Measurements from ENCODE around the gene OBP2B. TPM values are rescaled to one million over a fixed set of nuclear protein-coding genes. Genes with fewer than 3 reads are reported as not detected.

Gene OBP2B
- total RNA-seq, 3 donors from 2014 or later (not counting 1 experiment from before 2014, with no cell fraction given): not detected

DNA sequence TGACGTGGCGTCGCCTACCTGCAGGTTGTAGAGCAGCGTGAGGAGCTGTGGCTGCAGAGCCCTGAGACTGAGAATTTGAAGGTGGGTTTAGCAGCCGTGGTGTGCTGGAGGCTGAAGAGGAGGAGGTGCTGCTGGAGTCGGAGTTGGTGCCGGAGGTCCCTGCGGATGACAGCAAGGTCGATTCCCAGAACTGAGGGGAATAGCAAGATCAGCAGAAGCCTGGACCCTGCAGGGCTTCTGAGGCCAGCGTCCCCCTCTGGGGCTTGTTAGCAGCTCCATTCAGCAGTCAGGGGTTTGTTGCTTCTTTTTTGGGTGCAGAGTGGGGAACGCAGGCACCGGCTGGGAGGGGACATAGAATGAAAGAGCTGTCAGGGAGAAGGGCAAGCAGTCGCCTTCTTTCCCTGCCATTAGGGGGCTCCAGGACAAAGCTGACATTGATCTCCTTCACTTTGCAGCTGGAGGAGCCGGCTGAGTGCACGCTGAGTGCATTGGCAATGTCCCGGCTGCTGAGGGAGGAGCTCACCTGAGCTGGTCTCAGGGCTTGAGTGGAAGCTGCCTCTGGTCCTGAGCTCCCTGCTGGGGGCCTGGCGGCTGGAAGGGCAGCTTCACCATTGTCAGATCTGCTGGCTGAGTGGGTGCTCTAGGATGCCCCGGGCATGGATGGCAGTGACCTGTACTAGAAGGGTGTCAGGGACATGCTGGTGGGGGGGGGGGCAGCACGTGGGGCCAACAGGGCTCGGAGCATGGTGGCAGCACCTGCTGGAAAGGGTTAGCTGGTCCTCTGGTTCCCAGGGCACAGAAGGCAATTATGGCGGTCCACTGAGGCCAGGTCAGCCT, 20.8 kb downstream of the OBP2B start:
- ATAC-seq: no peak
- Histone ChIP-seq H3K36me3 (ENCODE audit: control insufficient read depth, insufficient read depth, low read length) (no peaks in the 10 kb centered on the region), H3K27me3 (ENCODE audit: control insufficient read depth, insufficient read depth, low read length) (no peaks in the 10 kb centered on the region), H3K9me3 (ENCODE audit: control insufficient read depth, insufficient read depth, low read length) (no peaks in the 10 kb centered on the region), H3K4me1 (ENCODE audit: control insufficient read depth, insufficient read depth, low read length) (peaks cover 19% of the 10 kb centered on the region), H3K4me3 (ENCODE audit: low read length) (no peak overlapping the region), H3K27ac (ENCODE audit: low read length) (no peak overlapping the region)
- Mint-ChIP-seq H3K36me3 (no peaks in the 10 kb centered on the region), H3K9me3 (no peaks in the 10 kb centered on the region), H3K4me3 (no peak overlapping the region), H3K27me3 (ENCODE audit: low read depth in 2 of 2) (peaks cover 11 to 14% of the 10 kb centered on the region in 2 donors), H3K27ac (no peak overlapping the region), H3K4me1 (peaks cover 19% of the 10 kb centered on the region in 2 donors)
- no peak for DNase-seq
- 61% methylated on average over 21 of the region's 21 CpGs for WGBS (ENCODE audit: insufficient coverage)
- TF ChIP-seq, protein P1, sequence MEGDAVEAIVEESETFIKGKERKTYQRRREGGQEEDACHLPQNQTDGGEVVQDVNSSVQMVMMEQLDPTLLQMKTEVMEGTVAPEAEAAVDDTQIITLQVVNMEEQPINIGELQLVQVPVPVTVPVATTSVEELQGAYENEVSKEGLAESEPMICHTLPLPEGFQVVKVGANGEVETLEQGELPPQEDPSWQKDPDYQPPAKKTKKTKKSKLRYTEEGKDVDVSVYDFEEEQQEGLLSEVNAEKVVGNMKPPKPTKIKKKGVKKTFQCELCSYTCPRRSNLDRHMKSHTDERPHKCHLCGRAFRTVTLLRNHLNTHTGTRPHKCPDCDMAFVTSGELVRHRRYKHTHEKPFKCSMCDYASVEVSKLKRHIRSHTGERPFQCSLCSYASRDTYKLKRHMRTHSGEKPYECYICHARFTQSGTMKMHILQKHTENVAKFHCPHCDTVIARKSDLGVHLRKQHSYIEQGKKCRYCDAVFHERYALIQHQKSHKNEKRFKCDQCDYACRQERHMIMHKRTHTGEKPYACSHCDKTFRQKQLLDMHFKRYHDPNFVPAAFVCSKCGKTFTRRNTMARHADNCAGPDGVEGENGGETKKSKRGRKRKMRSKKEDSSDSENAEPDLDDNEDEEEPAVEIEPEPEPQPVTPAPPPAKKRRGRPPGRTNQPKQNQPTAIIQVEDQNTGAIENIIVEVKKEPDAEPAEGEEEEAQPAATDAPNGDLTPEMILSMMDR (IDR thresholded peaks at IDR 0.05): no peak
- intact Hi-C loops (cut with micrococcal nuclease): loop anchor here (10.0 kb wide), 1 partner anchor 187 kb away; the partner anchor contains the start of genes STKLD1 and SURF4

DNA sequence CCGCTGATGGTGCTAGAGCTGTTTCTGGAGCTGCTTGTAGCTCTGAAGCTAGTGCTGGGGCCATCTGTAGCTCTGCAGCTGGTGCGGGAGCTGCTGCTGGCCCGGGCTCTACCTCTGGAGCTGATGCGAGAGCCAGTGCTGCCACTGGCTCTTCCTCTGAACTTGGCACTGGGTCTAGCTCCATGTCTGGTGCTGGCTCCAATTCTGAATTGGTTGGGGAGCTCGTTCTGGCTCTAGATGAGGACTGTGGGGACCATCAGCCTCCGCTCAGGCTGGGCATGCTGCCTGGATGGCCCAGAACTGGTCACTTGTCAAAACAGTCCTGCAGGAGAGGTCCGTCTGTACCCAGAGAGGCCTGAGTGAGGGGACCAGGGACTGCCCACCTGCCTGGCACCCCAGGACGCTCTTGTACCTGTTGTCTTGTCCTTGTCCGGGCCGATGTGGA, 21.5 kb downstream of the OBP2B start:
- Histone ChIP-seq H3K9me3 (ENCODE audit: control insufficient read depth, insufficient read depth, low read length) (no peaks in the 10 kb centered on the region), H3K36me3 (ENCODE audit: control insufficient read depth, insufficient read depth, low read length) (no peaks in the 10 kb centered on the region), H3K4me1 (ENCODE audit: control insufficient read depth, insufficient read depth, low read length) (peaks cover 19% of the 10 kb centered on the region), H3K27ac (ENCODE audit: low read length) (no peak overlapping the region), H3K27me3 (ENCODE audit: control insufficient read depth, insufficient read depth, low read length) (no peaks in the 10 kb centered on the region), H3K4me3 (ENCODE audit: low read length) (no peak overlapping the region)
- Mint-ChIP-seq H3K9me3 (no peaks in the 10 kb centered on the region), H3K27ac (no peak overlapping the region), H3K4me1 (peaks cover 19% of the 10 kb centered on the region in 2 donors), H3K36me3 (no peaks in the 10 kb centered on the region), H3K4me3 (no peak overlapping the region), H3K27me3 (ENCODE audit: low read depth in 2 of 2) (peaks cover 17 to 18% of the 10 kb centered on the region in 2 donors)
- TF ChIP-seq, protein P1 (IDR thresholded peaks at IDR 0.05): no peak
- DNase-seq (no peak), ATAC-seq (no peak)
- 90% methylated on average over 10 of the region's 10 CpGs for WGBS (ENCODE audit: insufficient coverage)
- intact Hi-C loops (cut with micrococcal nuclease): loop anchor here (10.0 kb wide), 1 partner anchor 187 kb away; the partner anchor contains the start of genes STKLD1 and SURF4

DNA sequence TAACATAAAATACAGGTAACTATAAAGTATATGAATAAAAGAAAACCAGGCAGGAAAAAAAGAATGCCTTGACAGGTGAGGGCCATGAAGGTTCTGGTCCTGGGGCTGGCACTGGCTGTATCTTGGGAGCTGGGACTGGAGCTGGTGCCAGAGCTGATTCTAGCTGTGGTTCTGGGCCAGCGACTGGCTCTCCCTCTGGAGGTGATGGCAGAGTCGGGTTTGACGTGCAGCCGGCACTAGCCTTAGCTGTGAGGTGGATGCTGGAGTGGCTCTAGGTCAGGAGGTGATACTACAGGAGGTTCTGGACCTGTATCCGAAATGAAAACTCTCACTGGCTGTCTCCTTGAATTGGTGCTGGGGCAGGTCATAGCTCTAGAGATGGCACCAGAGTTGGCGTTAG, 22.3 kb downstream of the OBP2B start:
- H3K36me3 Mint-ChIP-seq: no peaks in the 10 kb centered on the region
- Histone ChIP-seq H3K9me3 (ENCODE audit: control insufficient read depth, insufficient read depth, low read length) (no peaks in the 10 kb centered on the region), H3K4me3 (ENCODE audit: low read length) (no peak overlapping the region), H3K27ac (ENCODE audit: low read length) (no peak overlapping the region), H3K36me3 (ENCODE audit: control insufficient read depth, insufficient read depth, low read length) (no peaks in the 10 kb centered on the region), H3K4me1 (ENCODE audit: control insufficient read depth, insufficient read depth, low read length) (peaks cover 19% of the 10 kb centered on the region), H3K27me3 (ENCODE audit: control insufficient read depth, insufficient read depth, low read length) (no peaks in the 10 kb centered on the region)
- TF ChIP-seq, protein P1 (IDR thresholded peaks at IDR 0.05): no peak
- H3K27me3 Mint-ChIP-seq (ENCODE audit: low read depth in 2 of 2): peaks cover 18 to 20% of the 10 kb centered on the region in 2 donors
- no peak overlapping the region for H3K27ac Mint-ChIP-seq
- no peaks in the 10 kb centered on the region for H3K9me3 Mint-ChIP-seq
- intact Hi-C loops (cut with micrococcal nuclease): loop anchor here (1.0 to 10.0 kb wide), 3 partner anchors 188 to 300 kb away; partner anchors contain the start of genes STKLD1 and SURF4
- ATAC-seq (no peak), DNase-seq (no peak)
- H3K4me3 Mint-ChIP-seq: no peak overlapping the region
- peaks cover 19% of the 10 kb centered on the region in 2 donors for H3K4me1 Mint-ChIP-seq
- 93% methylated on average over 6 of the region's 6 CpGs for WGBS (ENCODE audit: insufficient coverage)

Measured in natural killer cell (primary cell).